Measurements from ENCODE around the gene TPD52L1. TPM values are rescaled to one million over a fixed set of nuclear protein-coding genes. Genes with fewer than 3 reads are reported as not detected.

TPD52L1 gene
- total RNA-seq, 1 donor from 2014 or later = 14.6 TPM

DNA sequence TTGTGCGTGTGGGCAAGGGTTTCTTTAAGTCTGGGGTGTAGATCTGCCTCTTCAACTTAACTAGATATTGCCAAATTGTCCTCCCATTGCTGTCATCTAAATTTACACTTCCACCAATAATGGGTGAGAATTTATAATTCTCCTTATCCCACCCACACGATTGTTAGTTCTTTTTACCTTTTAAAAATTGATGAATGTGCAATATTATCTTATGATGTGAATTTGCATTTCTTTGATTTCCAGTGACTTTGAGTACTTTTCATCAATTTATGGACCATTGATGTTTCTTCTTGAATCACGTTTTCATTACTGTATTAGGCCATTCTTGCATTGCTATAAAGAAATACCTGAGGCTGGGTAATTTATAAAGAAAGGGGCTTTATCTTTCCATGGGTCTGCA lies 17.2 kb upstream of the TPD52L1 start:
- Histone ChIP-seq H3K4me1 (ENCODE audit: control insufficient read depth in 3 of 3, insufficient read depth in 3 of 3, low read length in 3 of 3) (no peaks in the 10 kb centered on the region), H3K27me3 (ENCODE audit: control insufficient read depth in 3 of 3, insufficient read depth in 3 of 3, low read length in 3 of 3) (no peaks in the 10 kb centered on the region), H3K27ac (ENCODE audit: low read depth, low read length) (no peak overlapping the region), H3K9ac (ENCODE audit: low read depth in 1 of 3, low read length in 3 of 3) (no peak overlapping the region), H3K9me3 (ENCODE audit: control insufficient read depth in 3 of 3, low read length in 3 of 3) (no peaks in the 10 kb centered on the region), H3K4me3 (ENCODE audit: low read length in 3 of 3) (no peak overlapping the region), H3K36me3 (ENCODE audit: control insufficient read depth in 3 of 3, insufficient read depth in 3 of 3, low read length in 3 of 3) (no peaks in the 10 kb centered on the region)

DNA sequence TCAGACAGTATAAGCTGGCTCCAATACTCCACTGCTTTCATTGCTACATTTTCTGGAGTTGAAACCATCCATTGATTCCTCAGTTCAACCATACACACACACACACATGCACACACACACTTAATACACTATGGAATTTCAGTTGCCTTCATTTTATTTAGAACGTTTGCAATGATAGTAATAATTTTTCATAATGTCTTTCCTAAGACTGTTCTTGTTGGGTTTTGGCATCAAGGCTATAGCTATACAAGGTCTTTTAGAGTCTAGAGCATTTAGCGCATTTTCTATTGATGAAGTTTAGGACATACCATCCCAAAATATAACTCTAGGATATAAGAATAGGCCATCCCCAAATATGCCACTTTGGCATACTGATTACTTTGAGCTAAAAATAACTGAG lies 15.5 kb upstream of the TPD52L1 start:
- Histone ChIP-seq H3K27ac (ENCODE audit: low read depth, low read length) (no peak overlapping the region), H3K36me3 (ENCODE audit: control insufficient read depth in 3 of 3, insufficient read depth in 3 of 3, low read length in 3 of 3) (no peaks in the 10 kb centered on the region), H3K4me1 (ENCODE audit: control insufficient read depth in 3 of 3, insufficient read depth in 3 of 3, low read length in 3 of 3) (no peaks in the 10 kb centered on the region), H3K9me3 (ENCODE audit: control insufficient read depth in 3 of 3, low read length in 3 of 3) (no peaks in the 10 kb centered on the region), H3K4me3 (ENCODE audit: low read length in 3 of 3) (no peak overlapping the region), H3K9ac (ENCODE audit: low read depth in 1 of 3, low read length in 3 of 3) (no peak overlapping the region), H3K27me3 (ENCODE audit: control insufficient read depth in 3 of 3, insufficient read depth in 3 of 3, low read length in 3 of 3) (no peaks in the 10 kb centered on the region)

DNA sequence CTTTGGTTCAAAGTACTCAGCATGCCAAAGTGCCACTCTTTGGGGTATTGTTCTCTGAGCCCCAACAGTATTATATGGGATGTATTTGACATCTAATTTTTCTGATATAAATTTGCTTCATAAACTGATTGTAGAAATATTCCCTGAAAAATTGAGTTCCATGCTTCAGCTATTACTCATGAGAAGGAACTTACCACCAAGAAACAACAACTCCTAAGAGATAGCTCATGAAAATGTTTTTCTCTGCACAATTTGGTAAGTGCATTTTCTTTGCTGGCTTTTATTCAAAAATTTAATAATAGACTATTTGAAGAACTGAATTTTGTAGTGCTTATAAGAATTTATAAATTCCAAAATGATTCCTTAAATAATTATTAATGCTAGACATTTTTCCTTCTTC lies 12.8 kb upstream of the TPD52L1 start:
- Histone ChIP-seq H3K36me3 (ENCODE audit: control insufficient read depth in 3 of 3, insufficient read depth in 3 of 3, low read length in 3 of 3) (no peaks in the 10 kb centered on the region), H3K9ac (ENCODE audit: low read depth in 1 of 3, low read length in 3 of 3) (no peak overlapping the region), H3K27me3 (ENCODE audit: control insufficient read depth in 3 of 3, insufficient read depth in 3 of 3, low read length in 3 of 3) (no peaks in the 10 kb centered on the region), H3K27ac (ENCODE audit: low read depth, low read length) (no peak overlapping the region), H3K9me3 (ENCODE audit: control insufficient read depth in 3 of 3, low read length in 3 of 3) (no peaks in the 10 kb centered on the region), H3K4me3 (ENCODE audit: low read length in 3 of 3) (no peak overlapping the region), H3K4me1 (ENCODE audit: control insufficient read depth in 3 of 3, insufficient read depth in 3 of 3, low read length in 3 of 3) (no peaks in the 10 kb centered on the region)

DNA sequence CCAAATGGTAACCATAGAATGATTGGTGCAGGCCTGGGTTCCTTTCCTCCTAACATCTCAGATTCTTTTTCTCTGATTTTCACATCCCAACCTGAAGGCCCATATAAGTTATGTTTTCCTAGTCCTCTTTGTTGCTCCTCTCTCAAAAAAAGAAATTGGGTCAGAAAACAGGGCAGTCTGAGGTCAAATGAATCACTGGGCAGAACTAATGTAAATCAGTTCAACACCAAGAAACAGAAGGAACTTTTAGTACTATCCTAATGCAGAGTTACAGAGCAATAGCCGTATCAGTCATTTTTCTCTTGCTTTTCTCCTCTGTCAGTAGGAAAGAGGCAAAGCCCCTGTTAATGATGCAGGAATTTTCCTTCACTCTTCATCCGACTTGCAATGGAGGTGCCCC lies 11.0 kb upstream of the TPD52L1 start:
- H3K9ac ChIP-seq (ENCODE audit: low read depth in 1 of 3, low read length in 3 of 3) = no peak overlapping the region
- no peak overlapping the region for H3K4me3 ChIP-seq (ENCODE audit: low read length in 3 of 3)
- no peaks in the 10 kb centered on the region for H3K36me3 ChIP-seq (ENCODE audit: control insufficient read depth in 3 of 3, insufficient read depth in 3 of 3, low read length in 3 of 3)
- no peak overlapping the region for H3K27ac ChIP-seq (ENCODE audit: low read depth, low read length)
- H3K4me1 ChIP-seq (ENCODE audit: control insufficient read depth in 3 of 3, insufficient read depth in 3 of 3, low read length in 3 of 3) = no peaks in the 10 kb centered on the region
- H3K9me3 ChIP-seq (ENCODE audit: control insufficient read depth in 3 of 3, low read length in 3 of 3) = no peaks in the 10 kb centered on the region
- no peaks in the 10 kb centered on the region for H3K27me3 ChIP-seq (ENCODE audit: control insufficient read depth in 3 of 3, insufficient read depth in 3 of 3, low read length in 3 of 3)

DNA sequence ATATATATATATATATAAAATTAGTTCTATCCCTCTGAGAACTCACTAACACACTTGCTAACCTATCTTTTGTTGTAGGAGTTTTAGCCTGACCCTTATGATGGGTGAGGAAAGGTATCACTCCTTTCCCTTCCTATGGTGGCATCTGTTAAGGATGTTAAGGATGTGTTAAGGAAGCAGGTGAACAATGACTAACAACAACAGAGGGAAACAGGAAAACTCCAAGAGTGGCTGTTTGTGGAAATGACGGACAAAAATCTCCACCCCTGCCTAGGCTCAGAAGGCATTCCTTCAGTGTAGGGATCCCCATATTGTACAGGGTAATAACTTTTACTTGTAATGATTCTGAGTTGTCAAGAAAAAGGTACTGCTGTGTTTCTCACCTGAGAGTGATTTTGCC lies 8.8 kb upstream of the TPD52L1 start:
- no peak overlapping the region for H3K27ac ChIP-seq (ENCODE audit: low read depth, low read length)

DNA sequence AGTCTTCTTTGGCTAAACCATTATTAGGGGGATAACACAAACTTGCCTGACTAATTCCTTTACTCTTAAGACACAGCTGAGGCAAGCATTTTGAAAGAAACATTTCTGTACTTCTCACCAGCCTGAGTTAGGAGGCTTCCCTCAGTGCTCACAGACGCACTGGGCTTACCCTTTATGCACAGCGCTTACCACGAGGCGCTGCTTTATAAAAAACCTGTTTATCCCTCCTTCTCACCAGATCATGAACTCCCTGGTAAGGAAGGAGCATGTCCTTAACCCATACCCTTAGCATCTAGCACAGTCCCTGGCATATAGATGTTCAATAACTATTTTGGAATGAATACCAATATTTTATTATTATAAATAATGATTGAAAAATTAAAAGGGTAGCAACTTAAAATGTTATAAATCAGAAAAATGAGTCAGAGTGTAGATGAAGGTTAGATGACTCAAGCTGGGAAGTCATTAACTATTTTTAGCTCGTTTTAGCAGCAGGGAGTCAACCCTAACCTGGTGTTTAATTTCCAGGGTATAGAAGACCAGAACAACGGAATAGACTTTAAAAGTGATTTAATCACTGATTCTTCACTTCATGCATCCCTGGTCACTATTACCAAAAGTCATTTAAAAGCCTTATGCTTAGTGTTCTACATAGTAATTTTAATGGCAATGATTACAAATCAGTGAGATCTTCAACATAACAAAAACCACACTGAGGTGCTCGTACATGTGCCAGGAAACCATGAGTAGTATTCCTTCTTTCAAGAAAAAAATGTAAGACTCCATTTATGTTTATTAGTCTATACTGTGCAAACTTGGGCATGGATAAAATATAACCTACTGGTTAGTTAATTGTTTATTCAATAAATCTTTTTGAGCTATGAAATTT lies 4.1 kb upstream of the TPD52L1 start:
- Histone ChIP-seq H3K9ac (ENCODE audit: low read depth in 1 of 3, low read length in 3 of 3) (peak overlapping the region in 2 of 3 donors; percentile 15 to 51), H3K4me3 (ENCODE audit: low read length in 3 of 3) (peak overlapping the region in 1 of 3 donors; percentile 30), H3K4me1 (ENCODE audit: control insufficient read depth in 3 of 3, insufficient read depth in 3 of 3, low read length in 3 of 3) (peaks cover 9 to 14% (median 11%) of the 10 kb centered on the region in 3 donors), H3K36me3 (ENCODE audit: control insufficient read depth in 3 of 3, insufficient read depth in 3 of 3, low read length in 3 of 3) (no peaks in the 10 kb centered on the region), H3K9me3 (ENCODE audit: control insufficient read depth in 3 of 3, low read length in 3 of 3) (no peaks in the 10 kb centered on the region), H3K27ac (ENCODE audit: low read depth, low read length) (peak overlapping the region; percentile 86), H3K27me3 (ENCODE audit: control insufficient read depth in 3 of 3, insufficient read depth in 3 of 3, low read length in 3 of 3) (no peaks in the 10 kb centered on the region)

More for the DNA sequence above, 8.8 kb upstream of the TPD52L1 start:
- Histone ChIP-seq H3K27me3 (ENCODE audit: control insufficient read depth in 3 of 3, insufficient read depth in 3 of 3, low read length in 3 of 3) (no peaks in the 10 kb centered on the region), H3K4me1 (ENCODE audit: control insufficient read depth in 3 of 3, insufficient read depth in 3 of 3, low read length in 3 of 3) (peaks cover 0 to 9% (median 5%) of the 10 kb centered on the region in 3 donors), H3K36me3 (ENCODE audit: control insufficient read depth in 3 of 3, insufficient read depth in 3 of 3, low read length in 3 of 3) (no peaks in the 10 kb centered on the region), H3K9me3 (ENCODE audit: control insufficient read depth in 3 of 3, low read length in 3 of 3) (no peaks in the 10 kb centered on the region), H3K4me3 (ENCODE audit: low read length in 3 of 3) (no peak overlapping the region), H3K9ac (ENCODE audit: low read depth in 1 of 3, low read length in 3 of 3) (no peak overlapping the region)

DNA sequence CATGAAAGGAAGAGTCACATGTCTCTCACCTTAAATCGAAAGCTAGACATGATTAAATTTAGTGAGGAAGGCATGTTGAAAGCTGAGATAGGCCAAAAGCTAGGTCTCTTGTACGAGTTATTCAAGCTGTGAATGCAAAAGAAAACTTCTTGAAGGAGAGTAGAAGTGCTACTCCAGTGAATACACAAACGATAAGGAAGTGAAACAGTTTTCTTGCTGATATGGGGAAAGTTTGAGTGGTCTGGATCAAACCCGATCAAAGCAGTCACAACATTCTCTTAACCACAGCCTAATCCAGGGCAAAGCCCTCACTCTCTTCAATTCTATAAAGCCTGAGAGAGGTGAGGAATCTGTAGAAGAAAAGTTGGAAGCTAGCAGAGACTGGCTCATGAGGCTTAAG lies 1.9 kb upstream of the TPD52L1 start:
- no peaks in the 10 kb centered on the region for H3K36me3 ChIP-seq (ENCODE audit: control insufficient read depth in 3 of 3, insufficient read depth in 3 of 3, low read length in 3 of 3)
- no peak overlapping the region for H3K27ac ChIP-seq (ENCODE audit: low read depth, low read length)
- no peak overlapping the region for H3K9ac ChIP-seq (ENCODE audit: low read depth in 1 of 3, low read length in 3 of 3)
- H3K9me3 ChIP-seq (ENCODE audit: control insufficient read depth in 3 of 3, low read length in 3 of 3) = no peaks in the 10 kb centered on the region
- no peaks in the 10 kb centered on the region for H3K27me3 ChIP-seq (ENCODE audit: control insufficient read depth in 3 of 3, insufficient read depth in 3 of 3, low read length in 3 of 3)
- H3K4me1 ChIP-seq (ENCODE audit: control insufficient read depth in 3 of 3, insufficient read depth in 3 of 3, low read length in 3 of 3) = peaks cover 20 to 24% (median 21%) of the 10 kb centered on the region in 3 donors
- H3K4me3 ChIP-seq (ENCODE audit: low read length in 3 of 3) = no peak overlapping the region

DNA sequence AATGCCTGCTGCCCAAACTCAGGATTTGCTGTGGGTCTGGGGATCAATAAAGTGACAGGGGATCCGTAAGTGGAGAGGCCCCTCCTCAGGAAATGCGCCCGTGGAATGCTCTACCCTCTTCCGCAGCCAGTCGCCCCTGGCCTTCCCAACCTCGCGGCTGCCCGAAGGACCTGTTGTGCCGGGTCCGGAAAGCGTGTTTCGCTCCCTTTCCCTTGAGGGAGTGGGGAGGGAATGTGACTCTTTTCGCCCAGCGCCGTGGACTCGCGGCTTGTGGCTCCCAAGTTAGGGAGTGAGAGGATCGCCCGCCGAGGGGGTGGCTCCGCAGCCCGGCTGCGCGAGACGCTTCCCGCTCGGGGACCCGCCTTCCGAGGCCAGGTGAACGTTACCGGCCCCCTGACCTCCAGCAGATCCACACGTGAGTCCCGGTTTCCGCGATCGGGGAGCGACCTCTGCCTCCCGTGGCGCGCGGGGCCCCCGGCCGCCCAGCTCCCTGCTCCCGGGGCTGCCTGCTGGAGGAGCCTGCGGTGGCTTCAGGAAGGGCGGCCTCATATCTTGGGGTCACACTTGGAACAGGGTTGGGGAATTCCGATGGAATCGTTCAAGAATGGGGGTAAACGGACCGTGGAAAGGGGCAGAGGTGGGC lies 666 bp downstream of the TPD52L1 start:
- peak overlapping the region; percentile 96 to 97 (median 96) for H3K9ac ChIP-seq (ENCODE audit: low read depth in 1 of 3, low read length in 3 of 3)
- no peaks in the 10 kb centered on the region for H3K27me3 ChIP-seq (ENCODE audit: control insufficient read depth in 3 of 3, insufficient read depth in 3 of 3, low read length in 3 of 3)
- no peaks in the 10 kb centered on the region for H3K9me3 ChIP-seq (ENCODE audit: control insufficient read depth in 3 of 3, low read length in 3 of 3)
- H3K4me3 ChIP-seq (ENCODE audit: low read length in 3 of 3) = peak overlapping the region; percentile 79 to 94 (median 89)
- H3K27ac ChIP-seq (ENCODE audit: low read depth, low read length) = peak overlapping the region; percentile 93
- H3K36me3 ChIP-seq (ENCODE audit: control insufficient read depth in 3 of 3, insufficient read depth in 3 of 3, low read length in 3 of 3) = peaks cover 0 to 1% (median 0%) of the 10 kb centered on the region in 3 donors
- H3K4me1 ChIP-seq (ENCODE audit: control insufficient read depth in 3 of 3, insufficient read depth in 3 of 3, low read length in 3 of 3) = peaks cover 16 to 24% (median 16%) of the 10 kb centered on the region in 3 donors

DNA sequence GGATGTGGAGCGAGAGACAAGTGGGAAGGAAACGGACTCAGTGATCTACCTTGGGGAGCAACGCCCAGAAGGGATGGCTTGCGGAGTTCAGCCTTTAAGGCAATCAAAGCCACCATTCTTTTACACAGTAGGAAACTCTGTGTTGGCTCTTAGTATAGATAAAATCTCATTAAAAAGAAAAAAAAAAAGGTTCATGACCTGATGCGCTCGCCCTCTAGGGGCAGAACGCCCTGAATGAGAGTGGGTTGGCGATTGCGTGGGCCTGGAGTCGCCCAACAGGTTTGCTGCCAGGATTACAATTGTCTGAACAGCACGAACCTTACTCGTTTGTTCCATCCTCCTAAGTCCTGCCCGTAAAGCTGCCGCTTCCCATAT lies 1.2 kb downstream of the TPD52L1 start:
- Histone ChIP-seq H3K9ac (ENCODE audit: low read depth in 1 of 3, low read length in 3 of 3) (peak overlapping the region; percentile 96 to 97 (median 96)), H3K4me3 (ENCODE audit: low read length in 3 of 3) (peak overlapping the region; percentile 79 to 94 (median 89)), H3K36me3 (ENCODE audit: control insufficient read depth in 3 of 3, insufficient read depth in 3 of 3, low read length in 3 of 3) (peaks cover 0 to 2% (median 0%) of the 10 kb centered on the region in 3 donors), H3K27me3 (ENCODE audit: control insufficient read depth in 3 of 3, insufficient read depth in 3 of 3, low read length in 3 of 3) (no peaks in the 10 kb centered on the region), H3K27ac (ENCODE audit: low read depth, low read length) (peak overlapping the region; percentile 93), H3K9me3 (ENCODE audit: control insufficient read depth in 3 of 3, low read length in 3 of 3) (no peaks in the 10 kb centered on the region), H3K4me1 (ENCODE audit: control insufficient read depth in 3 of 3, insufficient read depth in 3 of 3, low read length in 3 of 3) (peaks cover 13 to 24% (median 15%) of the 10 kb centered on the region in 3 donors)

DNA sequence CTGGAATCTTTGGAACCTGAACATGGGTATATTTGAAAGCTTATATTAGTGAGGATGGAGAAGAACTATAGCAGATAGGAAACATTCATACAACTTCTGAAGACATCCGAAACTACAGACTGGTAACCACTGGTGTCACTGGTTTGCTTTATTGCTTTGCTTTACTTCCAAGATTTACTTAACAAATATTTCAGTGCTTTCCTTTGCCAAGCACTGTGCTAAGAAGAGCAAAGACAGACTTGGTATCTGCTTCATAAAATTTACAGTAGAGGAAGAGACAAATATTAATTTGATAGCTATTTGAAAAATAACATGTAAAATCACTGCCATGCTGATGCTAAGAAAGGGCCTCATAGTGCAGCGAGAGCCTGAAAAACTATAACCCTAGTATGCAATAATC lies 1.8 kb downstream of the TPD52L1 start:
- Histone ChIP-seq H3K27ac (ENCODE audit: low read depth, low read length) (peak overlapping the region; percentile 93), H3K4me3 (ENCODE audit: low read length in 3 of 3) (peak overlapping the region; percentile 79 to 94 (median 89)), H3K9ac (ENCODE audit: low read depth in 1 of 3, low read length in 3 of 3) (peak overlapping the region in 2 of 3 donors; percentile 96), H3K27me3 (ENCODE audit: control insufficient read depth in 3 of 3, insufficient read depth in 3 of 3, low read length in 3 of 3) (no peaks in the 10 kb centered on the region), H3K36me3 (ENCODE audit: control insufficient read depth in 3 of 3, insufficient read depth in 3 of 3, low read length in 3 of 3) (peaks cover 0 to 2% (median 0%) of the 10 kb centered on the region in 3 donors), H3K9me3 (ENCODE audit: control insufficient read depth in 3 of 3, low read length in 3 of 3) (no peaks in the 10 kb centered on the region), H3K4me1 (ENCODE audit: control insufficient read depth in 3 of 3, insufficient read depth in 3 of 3, low read length in 3 of 3) (peaks cover 12 to 21% (median 15%) of the 10 kb centered on the region in 3 donors)

All from skeletal muscle tissue (tissue), 4 donors.